ENCODE results near the gene CENPU. TPM values are rescaled to one million over a fixed set of nuclear protein-coding genes. Genes with fewer than 3 reads are reported as not detected.
A peak's percentile ranks its signal among the peaks of the same experiment; 100 is the strongest.
"Not testable (repeated sequence)": the region's sequence is repeated elsewhere in the genome, so short reads cannot be mapped to it uniquely, and the experiment has no call there.

Gene CENPU
- 10 to 100 TPM; 49.7 to 53.4 TPM for total RNA-seq

- CTCF ChIA-PET, result interaction anchor here (0.7 to 4.2 kb wide), 7 partner anchors 8 to 469 kb away, joined by 3 to 26 read pairs (median 3); no protein-coding TSS in a partner anchor
- POLR2A ChIA-PET, result interaction anchor here (0.5 to 3.2 kb wide), 36 partner anchors 9 to 493 kb away, joined by 3 to 34 read pairs (median 4); partner anchors contain the start of genes ACSL1, CASP3, IRF2 and PRIMPOL
- H3K4me1 Mint-ChIP-seq (ENCODE audit: low read depth), result peaks cover 21% of the 10 kb centered on the region
- DNase-seq (peak; percentile 96), ATAC-seq (peak; percentile 97)
- H3K4me3 Mint-ChIP-seq, result peak within 1 kb of the TSS; percentile 89
- TF ChIP-seq CTCF (IDR thresholded peaks at IDR 0.05), result no peak
- intact Hi-C loops (cut with micrococcal nuclease), result loop anchor here (5.0 to 10.0 kb wide), 2 partner anchors 87 to 449 kb away; partner anchors contain the start of genes CASP3 and PRIMPOL
- peak within 1 kb of the TSS; percentile 86 for H3K27ac Mint-ChIP-seq
- H3K36me3 Mint-ChIP-seq (ENCODE audit: low read depth), result peaks cover 30% of the 10 kb centered on the region
- H3K9me3 Mint-ChIP-seq, result no peaks in the 10 kb centered on the region
- no peaks in the 10 kb centered on the region for H3K27me3 Mint-ChIP-seq
These were observed at the start of gene CENPU for GRCh38 chr4:184733654-184734524. Gene CENPU (minus strand): TSS chr4:184734096. CDS start chr4:184734062, 34 bp downstream.

- TF ChIP-seq CTCF (IDR thresholded peaks at IDR 0.05), result no peak
- H3K9me3 Mint-ChIP-seq, result no peaks in the 10 kb centered on the region
- peaks cover 9% of the 10 kb centered on the region for H3K4me1 Mint-ChIP-seq (ENCODE audit: low read depth)
- intact Hi-C loops (cut with micrococcal nuclease), result no loop called here
- DNase-seq, result no peak
- POLR2A ChIA-PET, result no interaction called here
- ATAC-seq, result no peak
- no peak overlapping the region for H3K4me3 Mint-ChIP-seq
- H3K36me3 Mint-ChIP-seq (ENCODE audit: low read depth), result peaks cover 16% of the 10 kb centered on the region
- CTCF ChIA-PET, result interaction anchor here (1.3 to 1.9 kb wide), 3 partner anchors 11 to 352 kb away, joined by 3 to 6 read pairs (median 3); no protein-coding TSS in a partner anchor
- H3K27me3 Mint-ChIP-seq, result no peaks in the 10 kb centered on the region
- no peak overlapping the region for H3K27ac Mint-ChIP-seq
These were observed 49.0 kb upstream of the CENPU start for GRCh38 chr4:184782731-184783373.

- CTCF ChIA-PET; H3K4me1 Mint-ChIP-seq (ENCODE audit: low read depth); POLR2A ChIA-PET; ATAC-seq; DNase-seq; H3K9me3 Mint-ChIP-seq; H3K27me3 Mint-ChIP-seq; H3K27ac Mint-ChIP-seq; intact Hi-C loops (cut with micrococcal nuclease); H3K36me3 Mint-ChIP-seq (ENCODE audit: low read depth); H3K4me3 Mint-ChIP-seq: not testable (repeated sequence)
These were observed 45.3 kb upstream of the CENPU start for GRCh38 chr4:184779160-184779559.

- ChIA-PET POLR2A (interaction anchor here (0.6 kb wide), 1 partner anchor 8 kb away, joined by 3 read pairs; no protein-coding TSS in a partner anchor), CTCF (no interaction called here)
- no peaks in the 10 kb centered on the region for H3K9me3 Mint-ChIP-seq
- no peaks in the 10 kb centered on the region for H3K27me3 Mint-ChIP-seq
- H3K4me3 Mint-ChIP-seq, result no peak overlapping the region
- peaks cover 7% of the 10 kb centered on the region for H3K4me1 Mint-ChIP-seq (ENCODE audit: low read depth)
- no peak for TF ChIP-seq CTCF (IDR thresholded peaks at IDR 0.05)
- ATAC-seq, result no peak
- H3K36me3 Mint-ChIP-seq (ENCODE audit: low read depth), result peaks cover 6% of the 10 kb centered on the region
- no peak for DNase-seq
- H3K27ac Mint-ChIP-seq, result no peak overlapping the region
- intact Hi-C loops (cut with micrococcal nuclease), result no loop called here
These were observed 44.4 kb upstream of the CENPU start for GRCh38 chr4:184778325-184778724.

GRCh38 chr4:184776821-184777220 lies 42.9 kb upstream of the CENPU start:
- Mint-ChIP-seq H3K27me3 (no peaks in the 10 kb centered on the region), H3K9me3 (no peaks in the 10 kb centered on the region), H3K4me3 (no peak overlapping the region), H3K4me1 (ENCODE audit: low read depth) (no peaks in the 10 kb centered on the region), H3K36me3 (ENCODE audit: low read depth) (peaks cover 6% of the 10 kb centered on the region), H3K27ac (no peak overlapping the region)
- TF ChIP-seq CTCF (IDR thresholded peaks at IDR 0.05), result no peak
- intact Hi-C loops (cut with micrococcal nuclease), result no loop called here
- ChIA-PET POLR2A (interaction anchor here (1.0 to 1.1 kb wide), 2 partner anchors 10 to 14 kb away, joined by 3 read pairs; no protein-coding TSS in a partner anchor), CTCF (no interaction called here)
- ATAC-seq, result no peak
- no peak for DNase-seq

Data from activated CD8-positive, alpha-beta T cell treated with anti-CD3 and anti-CD28 coated beads for 36 hours (primary cell).